ENCODE data around the gene FOXL3.
"Not testable (repeated sequence)": the region's sequence is repeated elsewhere in the genome, so short reads cannot be mapped to it uniquely, and the experiment has no call there.

The FOXL3 gene

DNA sequence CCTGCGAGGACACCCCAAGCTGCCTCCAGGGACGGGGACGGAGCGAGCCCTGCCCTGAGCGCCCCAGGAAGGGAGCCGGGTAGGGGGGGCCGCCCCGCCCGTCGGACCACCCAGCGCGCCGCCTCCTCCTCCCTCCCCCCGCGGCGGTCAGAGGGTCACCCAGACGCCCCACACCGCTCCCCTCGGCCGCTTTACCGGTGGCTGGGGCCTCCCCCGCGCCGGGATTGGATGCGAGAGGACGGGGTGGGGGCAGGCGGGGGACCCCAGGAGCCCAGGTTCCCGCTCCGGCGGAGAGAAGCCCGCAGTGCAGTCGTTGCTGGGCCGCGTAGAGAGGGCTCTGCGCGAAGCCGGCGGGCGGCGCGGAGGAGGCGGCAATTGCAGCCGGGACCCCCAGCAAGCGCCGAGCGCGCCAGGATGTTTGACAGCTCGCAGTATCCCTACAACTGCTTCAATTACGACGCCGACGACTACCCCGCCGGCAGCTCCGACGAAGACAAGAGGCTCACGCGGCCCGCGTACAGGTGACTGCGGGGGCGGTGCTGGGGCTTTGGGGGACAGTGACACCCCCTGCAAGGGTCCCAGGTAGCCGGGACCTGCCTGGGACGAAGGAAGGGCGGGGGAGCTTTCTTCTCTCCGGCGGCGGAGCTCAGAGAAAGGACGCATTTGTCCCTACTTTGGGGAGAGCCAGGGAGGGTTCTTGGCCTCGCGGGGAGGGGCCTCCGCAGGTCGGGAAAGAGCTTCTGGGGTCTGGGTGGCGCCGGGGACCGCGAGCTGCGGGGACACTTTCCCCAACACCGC lies at the start of gene FOXL3:
Gene FOXL3, plus strand, starts transcription at position 415 of the 798 bp plus-strand sequence. Its CDS starts 0 bp downstream, at position 415.
- DNase-seq: no peak

GRCh38 chr7:240887-241421 lies 49.0 kb upstream of the FOXL3 start:
- no peak for DNase-seq

DNA sequence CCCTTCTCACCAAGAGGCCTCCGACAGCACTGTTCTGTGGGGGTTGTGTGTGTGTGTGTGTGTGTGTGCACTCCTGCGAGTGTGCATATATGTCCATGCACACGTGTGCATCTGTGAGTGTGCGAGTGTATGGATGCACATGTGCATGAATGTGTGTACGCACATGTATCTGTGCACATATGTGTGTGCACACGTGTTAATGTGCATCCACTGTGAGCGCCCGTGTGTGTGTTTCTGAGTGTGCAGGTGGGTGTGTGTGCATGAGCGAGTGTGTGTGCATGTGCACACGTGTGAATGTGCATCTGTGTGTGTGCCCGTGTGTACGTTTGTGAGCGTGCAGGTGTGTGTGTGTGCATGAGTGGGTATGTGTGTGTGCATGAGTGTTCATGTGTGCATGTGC lies 48.5 kb upstream of the FOXL3 start:
- DNase-seq: no peak

GRCh38 chr7:242826-243579 lies 47.0 kb upstream of the FOXL3 start:
- DNase-seq: not testable (repeated sequence)

DNA sequence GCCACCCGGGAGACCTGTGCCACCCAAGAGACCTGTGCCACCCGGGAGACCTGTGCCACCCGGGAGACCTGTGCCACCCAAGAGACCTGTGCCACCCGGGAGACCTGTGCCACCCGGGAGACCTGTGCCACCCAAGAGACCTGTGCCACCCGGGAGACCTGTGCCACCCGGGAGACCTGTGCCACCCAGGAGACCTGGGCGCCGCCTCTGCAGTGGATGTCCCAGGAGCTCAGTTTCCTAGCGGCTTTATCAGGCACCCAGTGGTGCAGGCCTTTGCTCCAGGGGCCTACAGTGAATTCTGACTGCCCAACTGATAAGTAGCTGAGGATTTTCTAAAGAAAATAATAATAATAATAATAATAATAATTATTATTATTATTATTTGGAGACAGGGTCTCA lies 46.4 kb upstream of the FOXL3 start:
- not testable (repeated sequence) for DNase-seq

GRCh38 chr7:244974-245373 lies 45.0 kb upstream of the FOXL3 start:
- DNase-seq: no peak

GRCh38 chr7:245574-246295 lies 44.2 kb upstream of the FOXL3 start:
- no peak for DNase-seq

- no peak for DNase-seq
Observed at GRCh38 chr7:246451-246850, 43.5 kb upstream of the FOXL3 start.

GRCh38 chr7:247181-247580 lies 42.8 kb upstream of the FOXL3 start:
- no peak for DNase-seq

DNA sequence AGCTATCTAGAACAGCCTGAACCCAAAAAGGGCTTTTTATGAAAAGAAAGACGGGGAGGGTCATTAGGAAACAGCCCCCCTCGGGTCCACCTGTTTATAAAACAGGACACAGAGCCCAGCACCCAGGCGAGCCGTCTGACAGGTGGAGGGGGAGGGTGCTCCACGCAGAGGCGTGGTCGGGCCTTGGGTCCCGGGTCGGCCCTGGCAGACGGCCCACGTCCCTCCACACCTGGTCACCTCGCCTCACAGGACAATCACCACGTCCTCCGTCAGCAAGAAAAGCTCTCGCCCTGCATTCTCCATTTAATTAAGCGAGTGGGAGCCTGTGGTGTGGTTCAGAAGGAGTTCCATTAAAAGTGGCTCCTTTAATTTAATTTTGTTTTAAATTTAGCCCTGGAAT lies 42.3 kb upstream of the FOXL3 start:
- no peak for DNase-seq

- no peak for DNase-seq
Observed at GRCh38 chr7:248732-249435, 41.1 kb upstream of the FOXL3 start.

DNA sequence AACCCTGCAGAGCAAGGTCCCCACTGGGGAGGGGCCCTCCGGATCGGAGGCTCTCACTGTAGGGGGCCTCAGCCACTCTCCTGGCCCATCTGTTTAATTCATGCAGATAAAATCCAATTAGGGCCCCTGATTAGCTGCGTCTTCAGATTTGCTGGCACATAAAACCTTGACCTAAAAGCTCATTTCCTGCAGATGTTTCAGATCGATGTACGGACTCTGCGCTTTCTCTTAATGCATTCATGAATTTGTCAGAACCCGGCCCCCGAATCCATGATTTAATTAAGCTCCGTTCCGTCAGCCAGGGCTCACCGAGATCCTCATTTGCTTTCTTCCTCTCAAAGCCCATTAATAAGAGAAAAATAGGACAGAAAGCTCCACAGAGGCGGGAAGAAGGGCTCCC lies 40.0 kb upstream of the FOXL3 start:
- DNase-seq: no peak

DNA sequence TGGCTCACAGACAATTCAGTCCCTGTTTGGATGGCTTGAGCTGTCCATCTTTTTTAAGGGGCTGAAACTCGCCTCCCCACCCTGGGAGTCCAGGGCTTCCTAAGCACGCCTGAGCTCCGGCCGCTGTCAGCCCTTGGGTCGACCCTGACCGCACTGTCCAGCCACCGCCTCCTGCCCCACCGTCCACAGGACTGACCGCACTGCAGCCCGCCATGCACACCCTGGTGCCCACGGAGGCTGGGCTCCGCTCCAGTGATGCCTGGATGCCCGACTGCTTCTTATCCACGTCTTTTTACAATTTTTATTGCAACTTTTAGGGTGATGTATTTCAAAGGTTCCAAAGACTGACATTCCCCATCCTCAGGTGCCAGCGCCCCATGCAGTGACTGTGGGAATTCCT lies 39.4 kb upstream of the FOXL3 start:
- no peak for DNase-seq

DNA sequence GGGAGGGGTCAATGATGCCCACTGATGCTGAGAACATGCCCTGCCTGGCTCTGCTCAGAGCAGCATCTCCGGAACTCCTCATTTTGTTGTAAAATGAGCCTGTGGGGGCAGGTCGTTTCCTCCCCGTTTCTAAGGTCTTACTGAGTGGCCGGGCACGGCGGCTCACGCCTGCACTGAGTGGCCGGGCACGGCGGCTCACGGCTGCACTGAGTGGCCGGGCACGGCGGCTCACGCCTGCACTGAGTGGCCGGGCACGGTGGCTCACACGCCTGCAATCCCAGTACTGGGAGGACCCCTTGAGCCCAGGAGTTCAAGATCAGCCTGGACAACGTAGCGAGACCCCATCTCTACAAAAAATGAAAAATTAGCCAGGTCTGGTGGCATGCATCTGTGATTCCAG lies 39.0 kb upstream of the FOXL3 start:
- no peak for DNase-seq

GRCh38 chr7:251446-252175 lies 38.4 kb upstream of the FOXL3 start:
- no peak for DNase-seq

DNA sequence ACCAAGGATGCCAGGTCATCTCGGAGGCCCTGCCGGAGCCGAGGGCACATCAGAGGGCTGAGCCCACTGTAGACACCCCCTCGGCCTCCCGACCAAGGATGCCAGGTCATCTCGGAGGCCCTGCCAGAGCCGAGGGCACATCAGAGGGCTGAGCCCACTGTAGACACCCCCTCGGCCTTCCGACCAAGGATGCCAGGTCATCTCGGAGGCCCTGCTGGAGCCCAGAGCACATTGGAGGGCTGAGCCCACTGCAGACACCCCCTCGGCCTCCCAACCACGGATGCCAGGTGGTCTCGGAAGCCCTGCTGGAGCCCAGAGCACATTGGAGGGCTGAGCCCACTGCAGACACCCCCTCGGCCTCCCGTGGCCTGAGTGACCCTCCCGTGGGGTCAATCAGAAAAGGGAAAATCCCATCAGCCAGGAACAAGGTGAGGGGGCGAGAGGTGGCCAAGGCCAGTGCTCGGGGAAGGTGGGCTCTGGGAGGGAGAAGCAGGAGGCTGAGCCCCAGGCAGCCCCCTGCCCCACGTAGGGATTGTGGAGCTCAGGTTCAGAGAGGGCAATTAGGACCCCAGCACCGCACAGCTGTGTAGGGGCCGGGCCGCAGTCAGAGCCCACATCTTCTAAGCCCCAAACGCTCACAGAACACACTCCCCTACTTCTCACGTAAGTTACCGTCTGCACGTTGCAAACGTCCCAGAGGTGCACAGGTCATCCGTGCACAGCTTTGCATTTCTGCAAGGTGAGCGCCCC lies 37.6 kb upstream of the FOXL3 start:
- no peak for DNase-seq

DNA sequence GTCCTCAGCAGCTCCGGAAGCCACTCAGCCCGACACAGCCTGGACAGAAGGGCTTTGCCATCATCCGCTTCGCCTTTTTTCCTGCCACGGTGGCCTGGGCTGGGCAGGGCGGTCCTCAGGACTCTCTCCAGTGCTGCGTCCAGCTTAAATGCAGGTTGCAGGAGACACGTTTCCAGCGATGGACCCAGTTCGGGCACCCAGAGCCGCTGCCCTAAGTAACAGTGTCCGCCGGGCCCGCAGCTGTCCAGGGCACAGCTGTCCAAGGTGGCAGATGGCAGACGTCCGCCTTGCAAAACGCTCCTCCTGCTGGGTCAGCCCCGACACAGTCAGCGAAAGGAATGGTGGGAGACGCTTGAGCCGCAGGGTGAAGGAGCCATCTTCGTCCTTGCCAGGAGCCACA lies 37.0 kb upstream of the FOXL3 start:
- DNase-seq: no peak

- no peak for DNase-seq
Observed at GRCh38 chr7:253581-254336, 36.2 kb upstream of the FOXL3 start.

- DNase-seq: no peak
Observed at GRCh38 chr7:254337-255037, 35.5 kb upstream of the FOXL3 start.

- peak; percentile 9 for DNase-seq
Observed at GRCh38 chr7:255038-255435, 34.9 kb upstream of the FOXL3 start.

Measured in NCI-H526 treated with DMSO at 0.1 percent for 48 hours (cell line).